NCI-H460 (cell line): Measurements from ENCODE around the gene SLC46A2. TPM values are rescaled to one million over a fixed set of nuclear protein-coding genes. Genes with fewer than 3 reads are reported as not detected.

ENCODE experiments used
- DNase-seq: peaks from one replicate; pipeline ENCODE4 v3.0.0-alpha.2; 2016; ENCODE audit warnings: low read depth; ENCODE audit errors: extremely low read depth
- total RNA-seq: library from RNA; depleted of rRNA; stranded (reverse); fragments of >200 nt; shearing (Covaris generic); gene quantifications from 2 replicates; pipeline ENCODE4 v1.2.3, GENCODE V29; 2014

Gene SLC46A2
- total RNA-seq, 1 experiment from 2014 or later: not detected

GRCh38 chr9:112886351-112886750 is 4.3 kb downstream of the SLC46A2 start:
- no peak for DNase-seq

GRCh38 chr9:112885324-112885723 is 5.4 kb downstream of the SLC46A2 start:
- no peak for DNase-seq

DNA sequence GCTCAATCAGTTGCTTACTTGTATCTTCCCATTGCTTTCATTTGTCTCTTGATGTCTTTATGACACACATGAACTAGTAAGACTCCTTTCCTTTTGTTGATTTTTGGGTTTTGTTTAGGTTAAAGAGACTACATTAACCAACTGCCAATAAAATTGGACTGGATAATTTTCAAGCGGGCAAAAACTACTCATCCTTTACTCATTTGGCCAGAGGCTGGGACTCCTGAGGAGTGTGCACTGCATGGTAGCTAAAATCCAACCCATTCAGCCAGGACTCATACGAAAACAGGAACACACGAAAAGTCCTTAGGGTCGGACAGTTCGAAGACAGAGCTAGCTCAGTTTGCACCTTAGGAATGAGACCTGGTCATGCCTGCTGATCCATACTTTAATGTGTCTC is 6.0 kb downstream of the SLC46A2 start:
- no peak for DNase-seq

DNA sequence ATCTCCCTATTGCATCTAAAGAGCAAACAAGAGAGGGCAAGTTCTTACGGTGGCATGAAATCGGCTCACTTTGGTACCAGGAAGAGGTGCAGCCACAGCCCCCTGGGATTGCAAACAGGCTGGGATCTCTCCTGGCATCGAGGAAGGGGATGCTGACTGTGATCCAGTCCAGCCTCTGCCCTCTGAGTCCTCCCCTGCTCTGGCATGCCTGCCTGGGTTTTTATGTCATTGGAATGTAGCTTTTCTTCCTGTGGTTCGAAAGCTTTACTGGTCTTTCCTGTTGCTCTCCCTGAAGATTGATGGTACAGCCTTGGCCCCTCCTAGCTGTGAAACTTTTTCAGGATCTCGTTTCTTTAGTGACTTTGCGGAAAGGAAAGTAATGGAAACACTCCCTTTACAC is 6.6 kb downstream of the SLC46A2 start:
- no peak for DNase-seq

GRCh38 chr9:112881331-112881730 is 9.3 kb downstream of the SLC46A2 start:
- DNase-seq: no peak

GRCh38 chr9:112880650-112881049 is 10.0 kb downstream of the SLC46A2 start:
- DNase-seq: no peak

- DNase-seq: no peak
Measured at GRCh38 chr9:112878752-112879151, 11.9 kb downstream of the SLC46A2 start.

GRCh38 chr9:112873773-112874405 is 16.8 kb downstream of the SLC46A2 start:
- DNase-seq: no peak

GRCh38 chr9:112872019-112872418 is 18.7 kb downstream of the SLC46A2 start:
- no peak for DNase-seq

DNA sequence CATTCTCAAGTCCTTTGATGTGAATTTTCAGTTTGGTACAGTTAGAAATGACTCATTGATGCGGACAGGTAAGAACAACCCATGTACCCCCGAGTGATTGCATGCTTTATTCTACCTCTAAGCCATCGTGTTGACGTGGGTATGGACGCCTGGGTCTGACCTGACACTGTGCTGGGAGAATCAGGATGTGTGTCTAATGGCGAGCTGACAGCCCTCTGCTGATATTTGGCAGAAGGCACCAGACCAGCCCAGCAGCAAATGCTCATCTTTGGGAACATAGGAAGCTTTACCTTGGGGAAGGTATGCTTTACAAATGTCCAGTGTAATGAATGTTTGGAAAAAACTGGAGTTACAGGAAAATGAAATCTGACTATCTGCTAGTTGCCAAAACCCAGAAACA is 20.1 kb downstream of the SLC46A2 start:
- DNase-seq: no peak

GRCh38 chr9:112869917-112870316 is 20.8 kb downstream of the SLC46A2 start:
- DNase-seq: no peak

DNA sequence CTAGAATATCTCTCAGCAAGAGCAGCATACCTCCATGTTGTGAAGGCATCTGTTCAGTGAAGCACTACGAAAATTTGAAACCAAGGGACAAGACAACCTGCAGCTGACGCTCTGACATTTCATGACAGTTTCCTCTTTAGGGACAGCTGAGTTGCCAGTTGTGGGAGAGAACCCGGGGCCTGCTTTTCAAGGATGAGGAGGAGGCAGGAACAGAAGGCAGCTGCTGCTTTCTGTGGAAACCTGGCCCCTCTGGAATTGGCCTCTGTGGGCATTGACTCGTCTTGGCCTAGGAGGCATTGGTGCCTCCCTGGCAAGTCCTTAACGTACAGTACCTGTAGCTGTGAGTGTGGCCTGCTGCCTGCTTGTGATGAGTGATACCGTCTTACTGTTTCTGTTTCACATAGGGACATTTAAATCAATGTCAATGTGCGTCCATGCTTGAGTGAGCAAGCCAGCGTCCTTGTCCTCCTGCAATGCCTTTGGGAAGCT is 21.6 kb downstream of the SLC46A2 start:
- no peak for DNase-seq

- DNase-seq: no peak
Measured at GRCh38 chr9:112868461-112868860, 22.2 kb downstream of the SLC46A2 start.

- peak; percentile 16 for DNase-seq
Measured at GRCh38 chr9:112867275-112867991, 23.2 kb downstream of the SLC46A2 start.

DNA sequence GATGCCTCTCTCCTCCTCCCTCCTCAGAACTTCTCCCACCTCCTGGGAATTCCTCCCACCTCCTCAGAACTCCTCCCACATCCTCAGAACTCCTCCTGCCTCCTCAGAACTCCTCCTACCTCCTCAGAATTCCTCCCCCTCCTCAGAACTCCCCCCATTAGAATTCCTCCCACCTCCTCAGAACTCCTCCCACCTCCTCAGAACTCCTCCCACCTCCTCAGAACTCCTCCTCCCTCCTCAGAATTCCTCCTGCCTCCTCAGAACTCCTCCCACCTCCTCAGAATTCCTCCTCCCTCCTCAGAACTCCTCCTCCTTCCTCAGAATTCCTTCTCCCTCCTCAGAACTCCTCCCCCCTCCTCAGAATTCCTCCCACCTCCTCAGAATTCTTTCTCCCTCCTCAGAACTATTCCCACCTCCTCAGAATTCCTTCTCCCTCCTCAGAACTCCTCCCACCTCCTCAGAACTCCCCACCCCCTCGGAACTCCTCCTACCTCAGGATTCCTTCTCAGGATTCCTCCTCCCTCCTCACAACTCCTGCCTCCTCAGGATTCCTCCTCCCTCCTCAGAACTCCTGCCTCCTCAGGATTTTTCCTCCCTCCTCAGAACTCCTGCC is 23.9 kb downstream of the SLC46A2 start:
- peak; percentile 15 for DNase-seq

GRCh38 chr9:112864982-112865381 is 25.7 kb downstream of the SLC46A2 start:
- no peak for DNase-seq

- DNase-seq: no peak
Measured at GRCh38 chr9:112864403-112864802, 26.3 kb downstream of the SLC46A2 start.

GRCh38 chr9:112863746-112864145 is 26.9 kb downstream of the SLC46A2 start:
- DNase-seq: no peak

DNA sequence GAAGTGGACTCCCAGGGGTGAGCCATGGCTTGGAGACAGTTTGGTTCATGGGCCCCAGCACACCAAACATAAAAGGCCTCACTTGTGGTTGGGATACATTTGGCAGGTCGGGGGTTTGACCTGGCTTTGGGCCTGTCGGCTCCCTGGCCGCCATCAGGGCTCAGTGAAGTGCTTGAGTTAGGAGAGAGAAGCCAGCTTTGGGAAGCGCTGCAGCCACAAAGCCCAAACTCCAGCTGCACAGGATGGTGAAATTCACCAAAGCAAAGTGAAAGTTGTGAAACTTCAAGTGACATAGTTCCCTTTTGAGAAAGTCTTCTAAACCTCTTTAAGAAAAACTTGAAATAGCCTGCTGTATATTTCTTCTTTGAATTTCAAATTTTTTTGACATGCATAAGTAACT is 27.5 kb downstream of the SLC46A2 start:
- DNase-seq: no peak

DNA sequence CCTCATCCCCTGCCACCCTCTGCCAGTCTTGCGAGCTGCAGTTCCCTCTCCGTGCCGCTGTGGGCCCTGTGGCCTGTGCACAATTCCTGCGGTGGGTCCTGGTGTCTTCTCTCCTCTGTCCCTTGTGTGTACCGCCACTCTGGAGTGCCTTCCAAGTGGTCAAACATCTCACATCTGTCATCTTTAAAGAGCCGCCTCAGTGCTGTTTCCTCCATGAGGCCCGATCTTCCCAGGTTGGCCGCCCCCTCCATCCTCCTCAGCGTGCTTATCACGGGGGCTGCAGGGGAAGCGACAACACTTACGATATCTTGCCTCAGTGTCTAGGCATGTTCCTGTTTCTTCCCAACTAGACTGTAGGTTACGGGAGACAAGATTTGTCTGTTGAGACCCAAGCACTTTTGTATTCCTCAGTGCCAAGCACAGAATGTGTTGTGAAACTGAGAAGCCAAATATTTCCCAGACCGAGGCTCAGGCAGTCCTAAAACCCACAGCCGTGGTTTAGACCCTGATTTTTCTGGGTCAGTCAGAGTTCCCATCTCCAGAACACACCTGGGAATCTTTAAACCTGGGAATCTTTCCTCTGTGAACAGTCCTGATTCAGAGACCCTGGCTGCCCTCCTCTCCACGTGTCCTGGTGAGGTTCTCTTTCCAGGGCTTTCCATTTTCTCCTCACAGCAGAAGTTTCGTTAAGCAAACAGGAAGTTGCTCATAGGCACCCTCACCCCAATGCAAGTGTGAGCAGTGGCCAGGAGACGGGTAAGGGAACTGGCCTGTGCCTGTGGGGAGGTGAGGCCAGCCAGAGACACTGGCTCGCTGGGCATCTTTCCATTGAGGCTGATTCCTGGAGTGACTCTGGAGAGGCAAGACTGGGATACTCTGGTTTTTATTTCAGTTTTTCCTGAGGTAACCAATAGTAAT is 28.8 kb downstream of the SLC46A2 start:
- DNase-seq: no peak

DNA sequence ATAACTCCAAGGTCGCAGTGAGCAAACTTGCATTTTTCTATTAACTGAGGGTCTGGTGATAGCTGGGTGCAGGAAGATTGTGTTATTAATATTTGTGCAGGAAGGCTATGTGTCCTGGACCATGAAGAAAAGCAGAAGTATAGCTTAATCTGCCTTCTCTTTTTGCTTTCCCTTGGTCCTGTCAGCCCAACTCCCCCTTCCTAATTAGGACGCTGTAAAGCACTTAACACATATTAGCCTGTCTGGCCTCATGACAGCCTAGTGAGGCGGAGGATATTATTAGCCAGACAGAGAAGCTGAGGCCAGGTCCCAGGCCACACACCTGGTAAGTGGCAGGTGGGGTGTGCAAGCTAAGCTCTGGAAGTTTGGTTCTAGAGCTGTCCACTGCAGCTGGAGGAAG is 29.5 kb downstream of the SLC46A2 start:
- no peak for DNase-seq
